HG03060 (cell line): Measurements from ENCODE around the gene HMG20B.

Experiments used
- ATAC-seq: cut with Tn5 transposase; IDR thresholded peaks from one replicate; pipeline ENCODE4 v1.9.1; 2021; ENCODE audit warnings: low read depth, moderate number of reproducible peaks; ENCODE audit not compliant: unreplicated experiment

Gene HMG20B

DNA sequence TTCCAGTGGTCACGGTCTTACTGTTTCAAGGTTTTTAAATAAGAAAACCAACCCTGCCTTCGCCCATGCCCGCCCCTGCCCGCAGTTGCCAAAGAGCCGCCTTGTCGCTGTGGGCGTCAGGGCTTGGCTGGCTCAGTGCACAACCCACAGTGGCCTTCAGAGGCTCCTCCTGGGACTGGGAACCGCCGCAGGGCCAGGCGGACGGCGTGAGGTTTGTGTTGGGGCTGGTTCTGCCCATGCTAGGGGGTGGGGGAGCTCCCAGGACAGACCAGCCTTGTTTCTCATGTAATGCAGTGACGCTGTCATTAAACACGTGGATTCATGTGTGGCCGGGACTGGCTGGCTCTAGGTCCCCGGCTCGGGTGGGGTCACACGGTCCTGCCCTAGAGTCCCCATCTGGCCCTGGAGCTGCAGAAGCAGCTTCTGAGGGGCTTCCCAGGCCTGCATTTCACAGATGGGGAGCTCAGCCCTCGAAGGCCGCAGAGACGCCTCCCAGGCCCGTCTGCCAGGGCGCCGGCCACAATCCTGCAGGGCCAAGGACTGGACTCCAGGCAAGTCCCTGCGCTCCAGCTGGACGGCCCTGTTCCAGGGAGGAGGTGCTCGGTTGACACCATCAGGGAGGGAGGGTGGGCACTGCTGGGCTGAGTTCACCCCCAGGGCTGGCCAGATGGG, 36.2 kb upstream of the HMG20B start:
- no peak for ATAC-seq

DNA sequence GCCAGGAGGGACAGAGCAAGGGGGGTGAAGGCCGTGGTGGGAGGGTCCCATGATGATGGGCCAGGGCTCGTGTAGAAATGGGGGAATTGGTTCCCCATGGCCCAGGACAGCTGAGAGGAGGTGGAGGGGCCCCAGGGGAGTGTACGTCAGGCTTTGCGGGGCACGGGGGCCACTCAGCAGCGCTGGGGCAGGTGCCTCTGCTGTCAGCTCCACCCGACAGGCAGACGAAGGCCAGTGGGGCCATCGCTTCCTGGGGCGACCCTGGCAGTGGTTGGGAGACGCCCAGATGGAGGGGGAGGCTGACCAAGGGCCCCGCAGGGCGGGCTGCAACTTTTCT, 35.7 kb upstream of the HMG20B start:
- ATAC-seq: no peak

GRCh38 chr19:3537438-3538240, 35.1 kb upstream of the HMG20B start:
- ATAC-seq: no peak

DNA sequence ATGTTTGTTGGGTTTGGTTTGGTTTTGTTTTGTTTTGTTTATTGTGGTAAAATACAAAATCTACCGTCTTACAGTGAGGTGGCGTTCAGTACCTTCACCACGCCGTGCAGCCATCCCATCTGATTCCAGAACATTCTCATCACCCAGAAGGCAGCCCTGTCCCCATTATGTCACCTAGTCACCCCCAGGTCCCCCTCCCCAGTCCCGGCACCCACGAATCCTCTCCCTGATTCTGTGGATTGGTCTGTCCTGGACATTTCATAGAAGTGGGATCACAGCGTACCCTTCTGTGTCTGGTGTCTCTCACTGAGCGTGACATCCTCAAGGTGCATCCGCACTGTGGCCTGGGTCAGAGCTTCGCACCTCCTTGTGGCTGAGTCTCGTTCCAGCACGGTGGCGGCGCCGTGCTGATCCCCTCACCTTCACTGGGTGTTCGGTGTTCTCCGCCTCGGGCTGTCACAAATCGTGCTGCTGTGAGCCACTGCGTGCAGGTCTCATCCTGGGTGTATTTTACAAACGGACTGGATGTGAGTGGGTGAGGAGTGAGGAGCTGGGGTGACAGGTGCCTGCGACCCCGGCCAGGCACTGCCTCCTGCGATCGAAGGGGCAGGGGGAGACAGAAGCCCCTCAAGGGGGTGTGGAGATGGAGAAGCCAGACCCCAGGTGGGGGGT, 34.4 kb upstream of the HMG20B start:
- ATAC-seq: no peak

DNA sequence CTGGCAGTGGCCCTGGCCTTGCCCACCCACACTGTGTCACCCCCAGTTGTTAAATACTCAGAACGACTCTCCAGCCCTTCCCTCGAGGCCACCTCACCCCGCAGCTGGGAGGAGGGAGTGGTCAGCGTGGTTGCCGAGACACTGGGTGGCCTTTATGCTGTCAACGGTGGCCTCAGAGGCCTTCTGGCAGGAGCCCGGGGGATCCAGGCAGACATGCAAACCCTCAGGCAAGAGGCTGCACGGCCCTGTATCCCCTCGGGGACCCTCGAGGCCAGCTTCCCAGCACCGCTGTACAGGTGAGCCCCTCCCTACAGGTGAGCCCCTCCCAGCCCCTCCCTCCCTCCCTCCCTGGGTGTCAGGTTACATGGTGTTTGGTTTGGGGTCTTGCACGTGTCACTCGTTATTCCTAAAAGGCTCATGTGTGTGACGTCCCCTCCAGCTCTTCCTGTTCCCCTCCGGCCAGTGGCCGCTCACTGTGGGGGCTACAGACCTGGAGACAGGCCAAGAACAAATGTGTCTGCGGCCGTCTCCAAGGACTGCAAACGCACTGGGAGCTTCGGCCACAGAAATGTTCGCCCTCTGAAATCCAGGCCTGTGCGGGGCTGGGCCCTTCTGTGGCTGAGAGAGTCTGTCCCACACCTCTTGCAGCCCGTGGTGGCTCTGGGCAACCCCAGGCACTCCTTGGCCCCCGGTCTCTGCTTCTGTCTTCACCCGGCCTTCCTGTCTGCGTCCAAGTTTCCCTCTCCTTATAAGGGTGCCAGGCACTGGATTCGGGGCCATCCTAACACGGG, 33.6 kb upstream of the HMG20B start, which contains the start of gene TEKTIP1:
TSS of gene TEKTIP1 (plus strand) at position 210 of the 791 bp plus-strand sequence. CDS start at position 214, 4 bp downstream.
- ATAC-seq: no peak

GRCh38 chr19:3539756-3540118, 33.0 kb upstream of the HMG20B start:
- no peak for ATAC-seq

- no peak for ATAC-seq
Measured at GRCh38 chr19:3543150-3544057, 29.3 kb upstream of the HMG20B start.

GRCh38 chr19:3544058-3544376, 28.7 kb upstream of the HMG20B start:
- no peak for ATAC-seq

DNA sequence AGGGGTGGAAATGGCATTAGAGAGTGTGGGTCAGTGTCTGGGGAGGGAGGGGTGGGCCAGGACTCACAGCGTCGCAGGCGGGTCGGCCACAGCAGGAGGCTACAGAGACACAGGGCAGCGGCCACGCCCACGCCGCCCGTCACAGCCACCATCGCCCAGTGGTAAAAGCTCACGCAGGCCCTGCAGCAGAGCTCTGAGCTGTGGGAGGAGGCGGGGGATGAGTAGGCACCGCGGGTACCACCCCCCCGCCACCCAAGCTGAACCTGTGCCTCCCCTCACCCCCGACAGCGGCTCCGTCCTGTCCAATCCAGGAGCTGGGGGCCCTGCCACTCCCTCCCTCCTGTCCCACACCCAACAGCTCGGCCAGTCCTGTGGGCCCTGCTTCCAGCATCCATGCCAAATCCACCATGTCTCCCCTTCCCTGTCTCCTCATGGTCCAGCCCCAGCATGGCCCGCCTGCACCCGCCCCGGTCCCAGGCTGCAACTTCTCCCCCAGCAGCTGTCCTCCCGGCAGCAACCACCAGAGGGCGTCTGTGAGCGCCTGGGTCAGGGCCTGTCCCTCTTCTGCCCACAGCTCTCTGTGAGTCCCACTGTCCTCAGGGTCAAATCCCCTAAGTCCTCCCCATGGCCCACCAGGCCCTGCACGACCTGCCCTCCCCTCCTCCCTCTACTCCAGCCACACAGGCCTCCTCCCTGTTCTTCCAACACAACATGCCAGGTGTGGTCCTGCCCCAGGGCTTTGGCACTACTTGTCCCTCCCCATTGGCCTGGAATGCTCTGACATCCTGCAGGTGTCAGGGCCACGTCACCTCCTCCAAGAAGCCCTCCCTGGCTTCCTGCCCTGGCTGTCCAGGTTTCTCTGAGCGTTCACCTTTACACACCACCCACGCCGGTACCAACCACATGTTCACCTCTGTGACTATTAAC, 27.7 kb upstream of the HMG20B start:
- no peak for ATAC-seq

DNA sequence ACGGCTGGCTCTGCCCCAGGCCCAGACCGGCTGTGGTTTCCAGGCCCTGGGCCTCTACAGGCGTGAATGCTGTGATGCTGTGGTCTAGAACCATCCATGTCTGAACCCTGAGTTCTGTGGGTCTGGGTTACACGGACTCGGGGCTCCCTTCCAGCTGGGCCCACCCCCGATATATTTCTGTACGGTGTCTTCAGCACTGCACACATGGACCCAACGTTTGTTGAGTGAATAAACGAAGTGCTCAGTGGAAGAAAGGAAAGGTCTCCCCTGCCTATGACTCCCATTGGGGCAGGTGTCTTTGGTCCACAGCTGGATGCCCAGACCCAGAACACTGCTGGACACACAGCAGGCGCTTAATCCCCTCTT, 27.1 kb upstream of the HMG20B start:
- ATAC-seq: no peak

DNA sequence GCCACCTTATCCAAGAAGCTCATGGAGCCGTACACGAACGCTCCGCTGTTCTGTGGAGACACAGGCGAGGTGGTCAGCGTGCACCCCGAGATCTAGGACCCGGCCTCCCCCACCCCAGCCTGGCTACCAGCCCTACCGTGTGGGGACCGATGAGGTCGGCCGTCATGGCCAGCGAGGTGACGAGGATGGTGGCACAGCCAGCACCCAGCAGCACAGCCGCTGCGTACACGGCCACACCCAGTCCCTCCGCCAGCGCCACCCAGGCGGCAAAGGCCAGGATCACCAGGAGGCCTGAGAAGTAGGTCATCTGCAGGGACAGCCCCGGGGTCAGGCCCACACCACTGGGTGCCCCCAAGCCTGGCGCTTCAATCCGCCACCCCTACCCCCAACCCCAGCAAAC, 26.6 kb upstream of the HMG20B start:
- ATAC-seq: no peak

- no peak for ATAC-seq
Measured at GRCh38 chr19:3547301-3547731, 25.4 kb upstream of the HMG20B start.

GRCh38 chr19:3547767-3548282, 24.9 kb upstream of the HMG20B start:
- no peak for ATAC-seq

DNA sequence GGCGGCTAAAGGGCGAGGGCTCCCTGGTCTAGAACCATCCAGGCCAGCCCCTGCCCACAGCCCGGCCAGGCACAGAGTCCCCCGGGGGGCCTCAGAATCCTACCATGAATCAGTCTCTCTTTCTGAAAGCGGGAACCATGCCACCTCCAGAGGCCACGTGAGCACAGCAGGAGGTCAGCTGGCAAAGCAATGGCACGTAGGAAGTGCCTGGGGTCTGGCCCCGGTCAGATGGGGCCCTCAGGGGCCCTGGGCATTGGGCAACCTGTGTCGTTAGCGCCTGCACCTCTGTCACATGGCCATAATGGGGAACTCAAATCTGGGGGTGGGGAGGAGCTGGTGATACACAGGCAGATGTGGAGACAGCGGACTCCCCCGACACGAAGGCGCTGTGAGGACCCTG, 24.1 kb upstream of the HMG20B start:
- ATAC-seq: no peak

DNA sequence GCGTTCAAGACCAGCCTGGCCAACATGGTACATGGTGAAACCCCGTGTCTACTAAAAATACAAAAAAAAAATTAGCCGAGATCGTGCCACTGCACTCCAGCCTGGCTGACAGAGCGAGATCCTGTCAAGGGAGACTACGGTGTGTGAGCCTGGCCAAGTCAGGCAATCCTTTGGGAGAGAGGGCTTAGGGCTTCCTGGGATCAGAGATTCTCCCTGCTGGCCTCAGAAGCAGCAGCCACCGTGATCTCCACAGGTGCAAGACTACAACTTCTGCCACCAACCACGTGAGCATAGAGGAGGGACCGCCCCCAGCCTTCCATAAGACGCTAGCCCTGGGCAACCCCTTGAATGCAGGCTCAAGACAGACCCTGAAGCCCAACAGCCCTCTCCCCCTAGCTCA, 22.9 kb upstream of the HMG20B start:
- no peak for ATAC-seq

DNA sequence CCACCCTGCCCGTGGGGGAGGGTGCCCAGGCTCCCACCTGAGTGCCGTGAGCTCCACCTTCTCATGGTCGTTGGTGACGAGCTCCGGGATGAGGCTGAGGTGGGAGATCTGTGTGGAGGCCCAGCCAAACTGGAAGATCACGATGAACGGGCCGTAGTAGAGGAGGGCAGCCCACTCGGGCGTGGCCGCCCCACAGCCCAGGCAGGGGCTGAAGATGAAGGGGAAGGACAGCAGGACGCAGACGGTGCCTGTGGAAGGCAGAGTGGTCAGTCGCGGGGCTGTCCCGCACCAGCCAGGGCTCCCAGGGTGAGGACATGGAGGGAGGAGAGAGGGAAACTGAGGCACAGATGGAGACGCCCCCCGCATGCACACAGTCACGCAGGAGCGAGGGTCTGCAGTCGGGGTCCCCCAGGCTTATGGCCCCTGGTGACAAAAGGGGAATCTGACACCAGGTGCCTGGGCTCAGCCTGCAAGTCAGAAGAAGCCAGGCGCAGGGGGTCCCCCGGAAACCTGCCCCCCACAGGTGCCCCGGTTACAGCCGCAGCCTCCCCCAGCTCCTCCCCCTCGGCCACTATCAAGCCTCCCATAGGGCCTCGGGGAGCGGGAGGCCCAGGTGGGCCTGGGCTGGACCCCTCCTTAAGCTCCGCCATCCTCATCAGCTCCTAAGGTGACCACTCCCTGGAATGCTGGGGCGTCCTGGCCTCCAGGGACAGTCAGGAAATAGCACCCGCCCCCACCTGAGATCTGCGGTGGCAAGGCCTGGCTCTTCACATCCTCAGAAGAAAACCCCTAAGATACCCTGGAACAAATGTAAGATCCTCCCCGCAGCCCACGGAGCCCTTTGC, 21.6 kb upstream of the HMG20B start:
- ATAC-seq: no peak

GRCh38 chr19:3551792-3552095, 21.0 kb upstream of the HMG20B start:
- no peak for ATAC-seq
